Stimulated activated CD8-positive, alpha-beta memory T cell treated with anti-CD3 and anti-CD28 coated beads, Interleukin-15, amount 100 ng/mL, for 48 hours (primary cell): ENCODE data around the gene INO80B.
"Not testable (repeated sequence)": the region's sequence is repeated elsewhere in the genome, so short reads cannot be mapped to it uniquely, and the experiment has no call there.

ENCODE experiments used
- DNase-seq, 2 donors: peaks; one replicate each; pipeline ENCODE4 v3.0.0-alpha.2; 2020; ENCODE audit warnings: low read depth in 2 of 2

Gene INO80B

GRCh38 chr2:74425523-74425922 is 29.4 kb upstream of the INO80B start:
- DNase-seq, result no peak

- no peak for DNase-seq
Observed at GRCh38 chr2:74426181-74426758, 28.6 kb upstream of the INO80B start.

GRCh38 chr2:74427551-74427950 is 27.3 kb upstream of the INO80B start:
- no peak for DNase-seq

GRCh38 chr2:74428675-74429074 is 26.2 kb upstream of the INO80B start:
- DNase-seq, result no peak

GRCh38 chr2:74429487-74430451 is 25.1 kb upstream of the INO80B start:
- no peak for DNase-seq

GRCh38 chr2:74430502-74430901 is 24.4 kb upstream of the INO80B start:
- no peak for DNase-seq

- DNase-seq, result no peak
Observed at GRCh38 chr2:74436111-74436805, 18.6 kb upstream of the INO80B start.

- no peak for DNase-seq
Observed at GRCh38 chr2:74436848-74437695, 17.8 kb upstream of the INO80B start.

GRCh38 chr2:74438248-74438647 is 16.6 kb upstream of the INO80B start:
- no peak for DNase-seq

GRCh38 chr2:74439373-74439772 is 15.5 kb upstream of the INO80B start:
- no peak for DNase-seq

GRCh38 chr2:74439803-74440377 is 15.0 kb upstream of the INO80B start:
- no peak for DNase-seq

GRCh38 chr2:74440378-74441169 is 14.3 kb upstream of the INO80B start:
- peak; percentile 40 to 53 for DNase-seq

GRCh38 chr2:74441170-74441689 is 13.7 kb upstream of the INO80B start:
- no peak for DNase-seq

- DNase-seq, result no peak
Observed at GRCh38 chr2:74441690-74442482, 13.0 kb upstream of the INO80B start, which contains the start of gene RTKN. Gene RTKN, minus strand, starts transcription at chr2:74441937. Its CDS starts 121 bp downstream, at chr2:74441816.

GRCh38 chr2:74442483-74443297 is 12.2 kb upstream of the INO80B start:
- not testable (repeated sequence) for DNase-seq

GRCh38 chr2:74444498-74445318 is 10.2 kb upstream of the INO80B start:
- no peak for DNase-seq

GRCh38 chr2:74447230-74447999 is 7.5 kb upstream of the INO80B start:
- DNase-seq, result no peak
